Right atrium auricular region (tissue), 2 donors: ENCODE results near the gene MED9. TPM values are rescaled to one million over a fixed set of nuclear protein-coding genes. Genes with fewer than 3 reads are reported as not detected.

Experiments used
- DNase-seq: peaks from one replicate; pipeline ENCODE4 v3.0.0-alpha.2; 2019; ENCODE audit warnings: low spot score
- H3K27ac ChIP-seq, 2 donors: fragments of 200-600 bp; sonication (generic); 1 replicate in 1 of 2; 2 replicates in 1 of 2; pipeline ENCODE4 v1.5.1; 2016 to 2019
- H3K27me3 ChIP-seq, 2 donors: fragments of 200-600 bp; sonication (generic); one replicate each; pipeline versions ENCODE4 v1.5.1 to v1.6.0; 2017 to 2019
- H3K36me3 ChIP-seq: fragments of 200-600 bp; sonication (generic); one replicate; pipeline ENCODE4 v1.5.1; 2016
- H3K4me1 ChIP-seq, 2 donors: fragments of 200-600 bp; sonication (generic); one replicate each; pipeline versions ENCODE4 v1.5.1 to v1.6.0; 2017 to 2019
- H3K4me3 ChIP-seq, 2 donors: fragments of 200-600 bp; sonication (generic); 1 replicate in 1 of 2; 2 replicates in 1 of 2; pipeline ENCODE4 v1.5.1; 2017 to 2019; ENCODE audit warnings: mild to moderate bottlenecking in 1 of 2, moderate library complexity in 1 of 2
- H3K9me3 ChIP-seq, 2 donors: fragments of 200-600 bp; sonication (generic); one replicate each; pipeline ENCODE4 v1.5.1; 2019
- total RNA-seq, 2 donors: library from RNA; depleted of rRNA; stranded (reverse); fragments of >200 nt; gene quantifications; one replicate each; pipeline ENCODE4 v1.1.0, GENCODE V29; 2016
- TF ChIP-seq, protein P1 (sequence below), 2 donors: fragments of 200-600 bp; sonication (generic); IDR thresholded peaks; one replicate each; pipeline ENCODE4 v1.5.1; 2019; ENCODE audit warnings: antibody characterized with exemption in 2 of 2

Gene MED9
- total RNA-seq, 2 donors from 2014 or later, result 36.7 to 41.0 TPM

DNA sequence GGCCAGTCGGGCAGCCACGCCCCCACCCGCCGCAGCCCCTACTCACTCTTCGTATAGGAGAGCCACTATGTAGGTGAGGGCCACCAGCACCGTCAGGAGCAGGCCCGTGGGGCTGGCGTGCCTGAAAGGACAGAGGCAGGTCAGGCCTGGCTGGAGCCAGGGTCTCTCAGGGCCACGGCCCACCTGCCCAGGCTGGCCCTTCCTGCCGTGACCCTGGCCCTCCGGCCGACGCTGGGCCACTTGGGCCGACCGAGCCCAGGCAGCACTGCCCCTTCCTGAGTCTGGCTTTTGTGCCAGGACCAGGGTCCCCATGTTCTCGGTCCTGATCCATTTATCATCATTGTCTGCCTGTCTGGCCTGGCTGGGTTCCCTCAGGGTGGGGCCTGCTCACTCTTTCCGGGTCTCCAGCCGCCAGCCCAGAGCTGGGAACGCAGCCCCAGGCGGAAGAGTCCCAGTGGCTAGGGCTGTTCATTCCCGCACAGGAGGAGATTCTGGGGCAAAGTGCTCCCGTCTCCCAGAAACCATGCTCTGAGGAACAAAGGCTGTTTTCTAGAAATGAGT is 29.5 kb downstream of the MED9 start:
- DNase-seq, result no peak
- Histone ChIP-seq H3K27me3 (no peaks in the 10 kb centered on the region), H3K27ac (peak overlapping the region; percentile 84 to 86), H3K36me3 (no peaks in the 10 kb centered on the region), H3K4me3 (no peak overlapping the region), H3K4me1 (peaks cover 0 to 19% of the 10 kb centered on the region in 2 donors), H3K9me3 (no peaks in the 10 kb centered on the region)
- TF ChIP-seq, protein P1, sequence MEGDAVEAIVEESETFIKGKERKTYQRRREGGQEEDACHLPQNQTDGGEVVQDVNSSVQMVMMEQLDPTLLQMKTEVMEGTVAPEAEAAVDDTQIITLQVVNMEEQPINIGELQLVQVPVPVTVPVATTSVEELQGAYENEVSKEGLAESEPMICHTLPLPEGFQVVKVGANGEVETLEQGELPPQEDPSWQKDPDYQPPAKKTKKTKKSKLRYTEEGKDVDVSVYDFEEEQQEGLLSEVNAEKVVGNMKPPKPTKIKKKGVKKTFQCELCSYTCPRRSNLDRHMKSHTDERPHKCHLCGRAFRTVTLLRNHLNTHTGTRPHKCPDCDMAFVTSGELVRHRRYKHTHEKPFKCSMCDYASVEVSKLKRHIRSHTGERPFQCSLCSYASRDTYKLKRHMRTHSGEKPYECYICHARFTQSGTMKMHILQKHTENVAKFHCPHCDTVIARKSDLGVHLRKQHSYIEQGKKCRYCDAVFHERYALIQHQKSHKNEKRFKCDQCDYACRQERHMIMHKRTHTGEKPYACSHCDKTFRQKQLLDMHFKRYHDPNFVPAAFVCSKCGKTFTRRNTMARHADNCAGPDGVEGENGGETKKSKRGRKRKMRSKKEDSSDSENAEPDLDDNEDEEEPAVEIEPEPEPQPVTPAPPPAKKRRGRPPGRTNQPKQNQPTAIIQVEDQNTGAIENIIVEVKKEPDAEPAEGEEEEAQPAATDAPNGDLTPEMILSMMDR (IDR thresholded peaks at IDR 0.05), result no peak

- no peak for DNase-seq
- no peaks in the 10 kb centered on the region for H3K36me3 ChIP-seq
- no peak overlapping the region for H3K4me3 ChIP-seq
- TF ChIP-seq, protein P1 (IDR thresholded peaks at IDR 0.05), result no peak
- no peaks in the 10 kb centered on the region for H3K9me3 ChIP-seq
- H3K4me1 ChIP-seq, result peaks cover 0 to 19% of the 10 kb centered on the region in 2 donors
- H3K27ac ChIP-seq, result peak overlapping the region; percentile 84 to 86
- no peaks in the 10 kb centered on the region for H3K27me3 ChIP-seq
These were observed 30.2 kb downstream of the MED9 start for GRCh38 chr17:17506893-17507464.

GRCh38 chr17:17507465-17508011 is 30.7 kb downstream of the MED9 start:
- peak overlapping the region; percentile 84 to 86 for H3K27ac ChIP-seq
- no peak for DNase-seq

DNA sequence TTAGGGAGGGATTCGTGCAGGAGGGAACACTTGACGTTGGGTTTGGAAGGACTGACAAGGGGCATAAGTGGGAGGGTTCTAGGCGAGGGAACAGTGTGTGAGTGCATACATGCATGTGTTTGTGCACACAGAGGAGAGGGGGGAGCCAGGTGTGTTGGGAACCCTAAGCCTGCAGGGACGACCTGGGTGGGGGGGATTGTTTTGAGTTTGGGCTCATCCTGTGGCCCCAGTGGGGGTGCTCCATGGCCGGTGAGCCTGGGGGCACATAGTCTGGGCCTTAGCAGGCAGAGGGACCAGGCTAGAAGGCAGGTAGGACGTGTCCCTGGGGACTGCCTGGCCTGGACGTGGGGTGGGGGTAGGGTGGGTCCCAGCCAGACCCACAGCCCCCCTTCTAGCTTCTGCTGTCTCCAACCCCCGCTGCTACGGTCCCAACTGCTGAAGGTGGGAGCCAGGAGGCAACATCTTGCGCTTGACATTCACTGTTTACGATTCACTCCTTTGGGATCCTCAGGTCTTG is 31.3 kb downstream of the MED9 start:
- no peak for DNase-seq
- Histone ChIP-seq H3K4me1 (peaks cover 0 to 19% of the 10 kb centered on the region in 2 donors), H3K27me3 (no peaks in the 10 kb centered on the region), H3K9me3 (no peaks in the 10 kb centered on the region), H3K4me3 (no peak overlapping the region), H3K36me3 (no peaks in the 10 kb centered on the region), H3K27ac (peak overlapping the region; percentile 84 to 86)
- TF ChIP-seq, protein P1 (IDR thresholded peaks at IDR 0.05), result no peak

More at GRCh38 chr17:17507465-17508011, 30.7 kb downstream of the MED9 start:
- no peaks in the 10 kb centered on the region for H3K9me3 ChIP-seq
- no peaks in the 10 kb centered on the region for H3K36me3 ChIP-seq
- peaks cover 0 to 19% of the 10 kb centered on the region in 2 donors for H3K4me1 ChIP-seq
- H3K4me3 ChIP-seq, result no peak overlapping the region
- no peaks in the 10 kb centered on the region for H3K27me3 ChIP-seq
- TF ChIP-seq, protein P1 (IDR thresholded peaks at IDR 0.05), result no peak

DNA sequence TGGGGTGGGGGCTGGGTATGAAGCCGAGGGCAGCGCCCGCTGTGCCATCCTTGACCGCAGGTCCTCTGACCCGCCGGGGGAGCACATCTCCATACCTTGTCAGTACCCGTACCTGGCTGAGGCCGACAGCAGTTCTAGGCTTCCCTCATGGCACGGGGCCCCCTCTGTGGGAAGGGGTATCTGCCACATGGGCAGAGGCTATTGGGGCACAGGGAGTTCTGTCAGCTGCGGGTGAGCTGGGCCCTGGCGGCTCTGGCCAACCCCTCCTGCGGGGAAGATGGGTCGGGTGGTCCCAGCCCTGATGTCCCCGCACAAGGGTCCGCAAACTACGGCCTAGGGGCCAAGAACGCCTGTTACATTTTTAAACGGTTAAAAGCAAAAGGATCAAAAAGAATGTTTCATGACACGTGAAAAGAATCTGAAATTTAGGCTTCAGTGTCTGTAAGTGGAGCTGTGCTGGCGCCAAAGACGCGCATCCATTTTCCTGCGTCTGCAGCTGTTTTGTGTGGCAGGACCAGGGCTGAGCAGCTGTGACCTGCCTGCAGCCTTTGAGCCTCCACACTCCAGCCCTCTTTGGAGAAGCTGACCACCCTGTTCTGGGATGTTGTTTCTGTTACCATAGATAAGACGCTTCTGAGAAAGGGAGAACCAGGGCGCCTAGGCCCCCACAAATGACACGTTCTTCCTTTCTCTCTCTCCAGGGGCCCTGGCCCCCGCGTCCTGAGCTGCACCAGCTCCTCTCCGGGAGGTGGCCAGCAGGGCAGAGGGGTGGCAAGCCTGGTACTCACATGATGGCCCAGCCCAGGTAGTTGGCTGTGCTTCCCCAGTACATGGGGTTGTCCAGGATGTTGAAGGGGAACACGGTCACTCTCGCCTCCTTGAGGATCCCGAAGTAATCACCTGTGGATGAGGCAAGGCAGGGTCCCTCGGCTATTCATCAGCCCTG is 32.1 kb downstream of the MED9 start:
- TF ChIP-seq, protein P1 (IDR thresholded peaks at IDR 0.05), result no peak
- H3K4me1 ChIP-seq, result peaks cover 0 to 19% of the 10 kb centered on the region in 2 donors
- no peak for DNase-seq

More for the DNA sequence above, 32.1 kb downstream of the MED9 start:
- Histone ChIP-seq H3K9me3 (no peaks in the 10 kb centered on the region), H3K36me3 (no peaks in the 10 kb centered on the region), H3K4me3 (no peak overlapping the region), H3K27ac (peak overlapping the region in 1 of 2 donors; percentile 86), H3K27me3 (no peaks in the 10 kb centered on the region)
